EL (cell line): Measurements from ENCODE around the gene SLC38A5.
"Not testable (repeated sequence)": the region's sequence is repeated elsewhere in the genome, so short reads cannot be mapped to it uniquely, and the experiment has no call there.

Experiments
- DNase-seq: peaks from one replicate; pipeline ENCODE4 v3.0.0-alpha.2; 2016

SLC38A5 gene

DNA sequence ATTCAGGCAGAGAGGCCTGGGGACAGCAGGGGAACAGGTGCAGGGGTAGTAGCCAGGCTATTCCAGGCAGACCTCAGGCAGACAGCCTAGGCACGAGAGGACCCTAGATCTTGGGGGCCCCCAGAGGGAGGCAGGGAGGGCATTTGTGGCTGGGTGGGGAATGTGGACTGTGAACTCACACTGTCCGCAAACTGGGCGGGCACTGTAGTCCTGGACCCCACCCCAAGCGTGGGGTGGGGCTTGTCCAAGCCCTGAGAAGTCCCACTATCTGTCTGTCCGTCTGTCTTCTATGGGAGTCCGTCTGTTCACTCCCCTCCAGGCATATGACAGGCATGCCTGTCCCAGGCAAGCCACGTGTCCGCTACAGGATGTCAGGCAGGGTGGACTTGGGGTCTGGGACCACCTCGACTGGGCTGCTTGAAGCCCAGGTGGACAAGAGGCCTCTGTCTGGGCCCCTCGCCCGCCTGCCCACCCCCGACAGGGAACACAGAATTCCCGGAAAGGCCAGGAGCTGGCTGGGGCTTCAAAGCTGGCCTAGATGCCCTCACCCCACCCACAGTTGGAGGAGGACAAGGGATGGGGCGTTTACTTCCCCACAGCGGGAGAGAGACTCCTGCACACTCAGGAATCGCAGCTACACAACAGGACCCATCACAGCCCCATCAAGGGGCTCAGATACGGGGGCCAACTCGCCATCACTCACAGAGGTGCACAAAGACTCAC lies at the start of gene SLC38A5:
Gene SLC38A5, minus strand, starts transcription at position 151 of the 723 bp plus-strand sequence. CDS start 2,336 bp downstream, outside the sequence.
- no peak for DNase-seq

DNA sequence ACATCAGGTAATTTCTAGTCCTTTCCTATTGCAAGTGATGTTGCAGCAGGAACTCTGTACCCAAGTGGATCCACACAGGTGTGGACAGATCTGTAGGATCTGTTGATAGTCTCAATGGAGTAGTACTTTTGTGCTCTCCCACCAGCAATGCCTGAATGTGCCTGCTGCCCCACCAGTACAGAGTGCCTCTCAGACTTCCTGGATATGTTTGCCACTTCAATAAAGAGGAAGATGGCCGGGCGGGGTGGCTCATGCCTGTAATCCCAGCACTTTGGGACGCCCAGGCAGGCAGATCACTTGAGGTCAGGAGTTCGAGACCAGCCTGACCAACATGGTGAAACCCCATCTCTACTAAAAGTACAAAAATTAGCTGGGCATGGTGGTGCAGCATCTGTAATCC lies 49.4 kb upstream of the SLC38A5 start:
- DNase-seq, result not testable (repeated sequence)

DNA sequence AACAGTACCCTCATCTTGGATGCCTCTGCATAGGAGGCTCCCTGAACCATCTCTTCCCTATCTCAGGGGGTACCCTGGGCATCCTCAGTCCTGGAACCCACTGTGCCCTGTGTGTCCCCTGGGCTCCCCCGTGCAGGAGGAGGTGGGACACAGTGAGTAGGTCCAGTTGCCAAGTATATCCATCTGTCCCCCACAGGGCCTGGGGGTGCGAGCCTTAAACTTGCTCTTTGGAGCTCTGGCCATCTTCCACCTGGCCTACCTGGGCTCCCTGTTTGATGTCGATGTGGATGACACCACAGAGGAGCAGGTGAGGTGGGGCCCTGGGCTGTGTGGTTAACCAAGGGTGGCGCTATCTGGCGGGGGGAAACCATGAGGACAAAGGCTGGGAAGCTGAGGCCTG lies 46.9 kb upstream of the SLC38A5 start:
- DNase-seq, result no peak

- no peak for DNase-seq
These were observed 46.2 kb upstream of the SLC38A5 start for GRCh38 chrX:48516285-48516684.

DNA sequence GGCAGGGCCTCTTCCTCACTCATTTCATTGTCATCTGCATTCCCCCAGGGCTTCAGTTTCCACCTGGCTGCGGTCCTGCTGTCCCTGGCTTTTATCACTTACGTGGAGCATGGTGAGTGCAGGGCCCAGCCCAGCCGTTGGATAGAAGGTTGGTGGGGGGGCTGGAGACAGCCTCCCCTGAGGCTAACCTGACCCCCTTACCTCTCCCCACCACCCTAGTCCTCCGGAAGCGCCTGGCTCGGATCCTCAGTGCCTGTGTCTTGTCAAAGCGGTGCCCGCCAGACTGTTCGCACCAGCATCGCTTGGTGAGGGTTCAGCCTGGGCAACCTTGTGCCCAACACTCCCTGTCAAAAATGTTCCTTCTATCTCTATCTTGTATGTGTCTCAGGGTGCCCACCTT lies 45.8 kb upstream of the SLC38A5 start:
- no peak for DNase-seq

- DNase-seq, result no peak
These were observed 44.9 kb upstream of the SLC38A5 start for GRCh38 chrX:48514868-48515460.

DNA sequence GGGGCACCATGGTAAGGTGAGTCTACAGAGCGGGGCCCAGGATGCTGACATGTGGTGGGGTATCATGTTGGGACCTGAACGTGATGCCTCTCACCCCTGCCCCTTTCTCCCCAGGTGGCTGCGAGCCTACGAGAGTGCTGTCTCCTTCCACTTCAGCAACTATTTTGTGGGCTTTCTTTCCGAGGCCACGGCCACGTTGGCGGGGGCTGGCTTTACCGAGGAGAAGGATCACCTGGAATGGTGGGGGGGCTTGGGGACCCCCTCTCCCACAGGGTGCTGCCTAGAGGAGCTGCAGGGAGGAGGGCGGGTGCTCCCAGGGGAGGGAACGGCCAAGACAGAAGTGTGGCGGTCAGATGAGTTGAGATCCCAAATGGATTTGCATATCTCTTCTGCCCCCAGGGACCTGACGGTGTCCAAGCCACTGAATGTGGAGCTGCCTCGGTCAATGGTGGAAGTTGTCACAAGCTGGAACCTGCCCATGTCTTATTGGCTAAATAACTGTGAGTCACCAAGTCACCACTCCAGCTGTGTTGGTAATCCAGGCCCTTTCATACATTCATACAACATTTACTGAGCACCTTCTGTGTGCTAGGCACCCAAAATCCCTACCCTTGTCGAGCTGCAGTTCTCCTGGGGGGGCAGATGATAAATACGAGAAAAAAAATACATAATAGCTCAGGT lies 44.2 kb upstream of the SLC38A5 start:
- no peak for DNase-seq

DNA sequence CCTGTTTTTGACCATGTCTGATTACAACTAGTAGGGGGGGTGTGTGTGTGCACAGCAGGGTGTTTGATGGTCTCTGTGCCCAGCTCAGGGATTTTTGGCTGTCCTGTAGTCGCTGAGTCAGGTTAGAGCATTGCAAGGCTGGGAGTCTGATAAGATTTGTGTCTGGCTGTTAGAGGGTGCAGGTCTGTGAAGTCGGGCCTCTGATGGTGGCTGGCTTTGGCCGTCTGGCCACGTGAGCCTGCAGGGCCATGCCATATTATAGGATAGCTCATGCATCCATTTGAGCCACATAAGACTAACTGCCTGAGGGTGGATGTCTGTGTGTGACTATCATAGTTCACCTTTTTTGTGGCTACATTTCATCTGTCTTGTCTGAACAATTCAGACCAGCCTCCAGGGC lies 43.6 kb upstream of the SLC38A5 start:
- no peak for DNase-seq

DNA sequence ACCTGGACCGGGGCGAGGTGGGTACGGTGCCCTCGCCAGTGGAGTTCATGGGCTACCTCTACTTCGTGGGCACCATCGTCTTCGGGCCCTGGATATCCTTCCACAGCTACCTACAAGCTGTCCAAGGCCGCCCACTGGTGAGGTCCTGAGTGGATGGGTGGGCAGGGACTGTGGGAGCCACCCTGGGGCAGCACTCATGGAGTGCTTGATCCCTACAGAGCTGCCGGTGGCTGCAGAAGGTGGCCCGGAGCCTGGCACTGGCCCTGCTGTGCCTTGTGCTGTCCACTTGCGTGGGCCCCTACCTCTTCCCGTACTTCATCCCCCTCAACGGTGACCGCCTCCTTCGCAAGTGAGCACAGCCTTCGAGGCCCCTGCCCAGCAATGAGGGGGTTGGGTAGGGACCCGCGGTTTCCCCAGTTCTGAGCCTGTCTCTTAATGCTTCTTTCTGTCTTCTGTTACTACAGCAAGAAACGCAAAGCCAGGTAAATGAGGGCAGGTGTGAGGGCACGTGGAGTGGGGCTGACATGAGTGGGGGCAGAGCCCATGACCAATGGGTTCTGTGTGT lies 42.4 kb upstream of the SLC38A5 start:
- no peak for DNase-seq

- DNase-seq, result peak; percentile 15
These were observed 41.5 kb upstream of the SLC38A5 start for GRCh38 chrX:48511560-48511959.

GRCh38 chrX:48509619-48510018 lies 39.6 kb upstream of the SLC38A5 start:
- no peak for DNase-seq

GRCh38 chrX:48509245-48509590 lies 39.2 kb upstream of the SLC38A5 start:
- DNase-seq, result no peak

GRCh38 chrX:48508400-48509244 lies 38.6 kb upstream of the SLC38A5 start, which contains the start of gene PORCN:
Gene PORCN (plus strand): TSS chrX:48508992. CDS start chrX:48509821, 829 bp downstream.
- peak; percentile 69 for DNase-seq

DNA sequence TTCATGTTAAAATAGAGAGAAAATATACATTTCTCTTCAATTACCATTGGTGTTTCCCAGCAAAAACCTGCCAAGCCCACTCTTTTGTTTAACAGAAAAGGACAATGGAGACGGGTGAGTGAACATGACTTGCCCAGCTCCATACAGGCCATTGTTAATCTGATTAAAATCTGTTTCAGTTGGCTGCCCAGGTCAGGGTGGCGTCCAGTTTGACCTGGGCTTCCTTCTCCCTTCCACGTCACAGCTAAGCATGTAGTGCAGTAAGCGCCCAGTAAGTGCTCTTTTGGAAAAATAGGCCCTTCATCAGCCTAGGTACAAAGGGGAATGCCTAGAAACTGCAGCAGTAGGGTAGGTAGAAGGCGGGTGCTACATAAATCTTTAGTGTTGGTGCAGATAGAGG lies 37.2 kb upstream of the SLC38A5 start:
- no peak for DNase-seq

- DNase-seq, result no peak
These were observed 35.4 kb upstream of the SLC38A5 start for GRCh38 chrX:48505481-48505880.

GRCh38 chrX:48504261-48504660 lies 34.2 kb upstream of the SLC38A5 start:
- DNase-seq, result no peak

GRCh38 chrX:48498374-48498809 lies 28.3 kb upstream of the SLC38A5 start:
- DNase-seq, result peak; percentile 84

- no peak for DNase-seq
These were observed 27.8 kb upstream of the SLC38A5 start for GRCh38 chrX:48497871-48498270.

- peak; percentile 15 for DNase-seq
These were observed 26.6 kb upstream of the SLC38A5 start for GRCh38 chrX:48496660-48497059.

- peak; percentile 47 for DNase-seq
These were observed 23.9 kb upstream of the SLC38A5 start for GRCh38 chrX:48493890-48494364.

DNA sequence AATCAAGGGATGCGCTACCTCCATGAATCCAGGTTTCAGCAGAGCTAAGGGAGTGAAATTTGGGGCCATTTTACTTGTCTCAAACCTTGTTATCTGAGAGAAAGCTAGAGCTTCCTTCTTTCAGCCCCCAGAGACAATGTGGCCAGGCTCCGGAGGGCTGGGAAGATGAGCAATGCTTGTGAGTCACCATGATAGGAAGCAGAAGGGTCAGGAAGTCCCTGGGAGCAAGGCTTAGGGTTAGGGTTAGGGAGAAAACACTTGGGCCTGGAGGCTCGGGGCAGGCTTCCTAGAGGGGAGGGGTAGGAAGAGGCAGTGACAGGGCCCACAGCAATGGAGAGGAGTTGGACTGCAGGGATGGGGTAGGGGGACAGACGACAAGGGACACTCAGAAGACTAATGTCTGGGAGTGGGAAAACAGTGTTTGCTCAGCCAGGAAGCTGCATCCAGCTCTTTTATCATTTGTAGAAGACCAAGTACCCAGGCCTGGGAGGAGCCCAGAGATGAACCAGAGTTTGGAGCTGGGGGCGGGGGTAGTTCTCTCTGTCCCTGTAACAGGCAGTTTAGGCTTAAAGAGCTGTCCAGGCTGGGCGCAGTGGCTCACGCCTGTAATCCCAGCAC lies 22.3 kb upstream of the SLC38A5 start:
- DNase-seq, result peak; percentile 64

DNA sequence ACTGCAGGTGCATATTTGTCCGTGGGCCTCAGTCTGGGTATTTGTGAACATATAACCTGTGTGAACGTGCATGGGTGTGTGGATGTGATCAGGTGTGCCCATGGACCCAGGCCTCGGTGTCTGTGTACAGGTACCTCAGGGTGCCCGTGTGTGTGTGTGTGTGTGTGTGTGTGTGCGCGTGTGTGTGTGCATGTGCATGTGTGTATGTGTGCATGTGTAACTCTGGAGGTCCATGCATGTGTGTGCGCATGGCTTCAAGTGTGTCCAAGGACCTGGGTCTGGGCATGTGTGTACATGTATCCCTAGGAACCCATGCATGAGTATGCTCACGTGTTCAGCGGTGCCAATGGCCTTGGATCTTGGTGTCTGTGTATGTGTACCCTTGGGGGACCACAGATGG lies 21.7 kb upstream of the SLC38A5 start:
- no peak for DNase-seq
